Mucosa of descending colon (tissue), 3 donors: ENCODE measurements around the gene RAD9B. TPM values are rescaled to one million over a fixed set of nuclear protein-coding genes. Genes with fewer than 3 reads are reported as not detected.
"Not testable (repeated sequence)": the region's sequence is repeated elsewhere in the genome, so short reads cannot be mapped to it uniquely, and the experiment has no call there.

Experiments
- ATAC-seq: fragments of 200-7000 bp; cut with Tn5 transposase; one replicate; pipeline ENCODE4 v1.9.1; 2020; ENCODE audit warnings: mild to moderate bottlenecking, moderate library complexity
- DNase-seq, 3 donors: peaks; one replicate each; pipeline ENCODE4 v3.0.0-alpha.2; 2020
- H3K36me3 ChIP-seq: fragments of 200-600 bp; one replicate; pipeline ENCODE4 v1.8.0; 2021; ENCODE audit warnings: low read depth, mild to moderate bottlenecking
- H3K4me1 ChIP-seq: fragments of 200-600 bp; one replicate; pipeline ENCODE4 v1.8.0; 2021; ENCODE audit warnings: low read depth, mild to moderate bottlenecking
- H3K4me3 ChIP-seq: fragments of 200-600 bp; one replicate; pipeline ENCODE4 v1.8.0; 2021; ENCODE audit warnings: mild to moderate bottlenecking
- H3K9me3 ChIP-seq: fragments of 200-600 bp; one replicate; pipeline ENCODE4 v1.8.0; 2021; ENCODE audit warnings: mild to moderate bottlenecking
- intact Hi-C, 2 donors: fragments of 100-400 bp; cut with DNase I in 1 of 2; cut with micrococcal nuclease in 1 of 2; formaldehyde crosslinking; loops; one replicate each; pipeline versions ENCODE4 v1.11.0 to v1.11.1; 2022; cut with DNase I, micrococcal nuclease
- long read RNA-seq, 2 donors: library from polyadenylated mRNA; unstranded; transcript quantifications; one replicate each; pipeline ENCODE4 v2.0.0, GENCODE V29; 2019 to 2021
- total RNA-seq, 3 donors: library from RNA; stranded (reverse); fragmentation: NEBNext Ultra II Directional in 2 of 3; extraction: Animal tissue kit (Norgen Biotek cat#: 25700) in 2 of 3; gene quantifications; one replicate each; pipeline versions ENCODE4 v1.2.1 to v1.2.4, GENCODE V29; 2021 to 2023
- TF ChIP-seq, protein P1 (sequence below): fragments of 200-600 bp; IDR thresholded peaks from one replicate; pipeline ENCODE4 v1.8.0; 2022; ENCODE audit warnings: antibody characterized with exemption, mild to moderate bottlenecking
- donor health status: DM: no; HTN: no; CAD: no; lungs with moderate emphysema.
- donor health status: DM: no; HTN: no; CAD: no.
- donor health status: DM: no; HTN: yes; CAD: no.

The RAD9B gene
- 1 to 10 TPM in 1 of 3 donors, under 1 TPM in 2; 0.26 to 1.6 (median 0.53) TPM for total RNA-seq
- long read RNA-seq, donor 1, partial matches to known transcripts = 0 of 1 reads
- long read RNA-seq, donor 1, other reads (novel, unspliced or antisense) = 1 of 1 reads
- long read RNA-seq, donor 2 = 0 reads

DNA sequence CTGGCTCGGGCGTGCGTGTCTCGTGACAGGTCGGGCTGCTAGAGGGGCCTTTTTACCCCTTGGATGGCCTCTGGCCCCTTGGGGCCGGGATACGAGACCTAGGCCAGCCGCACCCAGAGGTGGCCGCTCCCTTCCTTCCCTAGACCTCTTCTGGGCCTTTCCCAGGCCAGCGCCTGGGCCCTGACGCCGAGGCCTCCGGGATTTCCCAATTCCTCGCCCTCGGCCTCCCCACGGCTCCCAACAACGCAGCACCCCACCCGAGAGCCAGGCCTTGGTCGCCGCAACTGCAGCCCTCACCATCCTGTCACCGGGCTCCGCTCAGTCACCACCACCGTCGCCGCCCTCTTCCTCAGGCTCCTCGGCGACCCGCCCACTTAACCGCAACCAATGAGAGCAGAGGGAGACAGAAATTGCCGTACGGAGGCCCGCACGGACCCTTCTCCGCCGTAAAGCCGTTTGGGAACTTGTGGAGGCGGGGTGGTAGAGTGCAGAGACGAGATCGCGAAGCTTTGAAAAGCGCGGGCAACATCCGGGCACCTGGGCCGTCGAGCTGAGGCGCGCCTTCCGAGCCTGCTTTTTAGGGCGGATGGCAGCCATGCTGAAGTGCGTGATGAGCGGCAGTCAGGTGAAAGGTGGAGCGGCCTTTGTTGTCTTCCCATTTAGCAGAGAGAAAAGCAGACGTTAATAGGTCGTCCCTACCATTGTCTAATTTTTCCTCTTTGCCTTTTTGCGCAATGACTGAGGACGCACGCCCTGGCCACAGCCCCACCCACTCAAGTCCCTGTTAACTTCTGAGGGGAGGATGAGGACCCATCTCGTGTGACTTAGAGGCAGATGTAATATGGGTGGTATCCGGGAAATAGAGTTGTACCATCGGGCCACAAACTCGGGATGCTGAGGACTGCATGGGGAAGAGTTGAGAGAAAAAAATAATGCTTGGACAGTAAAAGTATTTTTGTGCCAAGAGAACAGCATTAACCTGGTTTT lies at the start of gene RAD9B, which contains the start of gene VPS29:
Gene RAD9B (plus strand): TSS at position 580 of the 987 bp plus-strand sequence. CDS start 7 bp downstream, at position 587.
Gene VPS29 (minus strand): TSS at position 360 of the 987 bp plus-strand sequence. CDS start 60 bp downstream, at position 300.
- intact Hi-C loops = no loop called here
- peak within 1 kb of the TSS; percentile 86 for H3K4me3 ChIP-seq
- H3K9me3 ChIP-seq = no peaks in the 10 kb centered on the region
- peaks cover 13% of the 10 kb centered on the region for H3K4me1 ChIP-seq
- ATAC-seq (peak; percentile 99), DNase-seq (peak; percentile 99)
- TF ChIP-seq, protein P1, sequence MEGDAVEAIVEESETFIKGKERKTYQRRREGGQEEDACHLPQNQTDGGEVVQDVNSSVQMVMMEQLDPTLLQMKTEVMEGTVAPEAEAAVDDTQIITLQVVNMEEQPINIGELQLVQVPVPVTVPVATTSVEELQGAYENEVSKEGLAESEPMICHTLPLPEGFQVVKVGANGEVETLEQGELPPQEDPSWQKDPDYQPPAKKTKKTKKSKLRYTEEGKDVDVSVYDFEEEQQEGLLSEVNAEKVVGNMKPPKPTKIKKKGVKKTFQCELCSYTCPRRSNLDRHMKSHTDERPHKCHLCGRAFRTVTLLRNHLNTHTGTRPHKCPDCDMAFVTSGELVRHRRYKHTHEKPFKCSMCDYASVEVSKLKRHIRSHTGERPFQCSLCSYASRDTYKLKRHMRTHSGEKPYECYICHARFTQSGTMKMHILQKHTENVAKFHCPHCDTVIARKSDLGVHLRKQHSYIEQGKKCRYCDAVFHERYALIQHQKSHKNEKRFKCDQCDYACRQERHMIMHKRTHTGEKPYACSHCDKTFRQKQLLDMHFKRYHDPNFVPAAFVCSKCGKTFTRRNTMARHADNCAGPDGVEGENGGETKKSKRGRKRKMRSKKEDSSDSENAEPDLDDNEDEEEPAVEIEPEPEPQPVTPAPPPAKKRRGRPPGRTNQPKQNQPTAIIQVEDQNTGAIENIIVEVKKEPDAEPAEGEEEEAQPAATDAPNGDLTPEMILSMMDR = no peak
- H3K36me3 ChIP-seq = no peaks in the 10 kb centered on the region

DNA sequence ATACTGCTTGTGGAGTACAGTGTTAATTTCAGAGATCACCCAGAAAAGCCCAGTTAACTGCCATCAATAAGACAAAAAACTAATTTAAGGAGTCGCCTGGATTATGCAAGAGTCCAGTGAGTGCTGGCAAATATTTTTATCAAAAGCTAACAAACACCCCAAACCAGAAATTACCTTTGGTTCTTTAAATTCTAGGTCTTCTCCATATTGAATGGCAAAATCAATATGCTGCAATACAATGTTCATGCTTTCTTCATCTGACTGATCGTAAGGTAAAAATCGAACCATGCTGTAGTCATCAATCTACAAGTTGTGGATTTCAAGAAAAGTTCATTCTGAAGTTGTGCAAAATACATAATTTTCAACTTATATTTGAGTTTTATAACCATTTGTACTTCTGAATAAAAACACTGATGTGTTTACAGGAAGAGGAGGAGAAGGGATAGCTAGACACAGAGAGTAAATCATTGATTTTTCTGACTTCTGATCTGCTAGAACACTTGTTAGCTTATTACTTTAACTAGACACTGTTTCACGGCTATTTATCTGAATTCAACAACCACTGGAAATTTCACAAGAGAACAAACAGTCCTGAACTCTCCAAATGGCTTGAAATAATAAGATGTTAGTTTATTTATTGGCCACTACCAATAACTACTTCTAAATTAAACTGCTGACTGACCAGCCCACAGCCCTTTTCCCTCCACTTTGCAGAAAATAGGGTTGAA lies 48.4 kb upstream of the RAD9B start:
- no peaks in the 10 kb centered on the region for H3K36me3 ChIP-seq
- peaks cover 8% of the 10 kb centered on the region for H3K4me1 ChIP-seq
- no peak for ATAC-seq
- TF ChIP-seq, protein P1 = no peak
- intact Hi-C loops = loop anchor here in 1 of 2 donors (10.0 kb wide), 1 partner anchor 431 kb away; no protein-coding TSS in a partner anchor
- DNase-seq = no peak
- H3K9me3 ChIP-seq = no peaks in the 10 kb centered on the region
- no peak overlapping the region for H3K4me3 ChIP-seq

DNA sequence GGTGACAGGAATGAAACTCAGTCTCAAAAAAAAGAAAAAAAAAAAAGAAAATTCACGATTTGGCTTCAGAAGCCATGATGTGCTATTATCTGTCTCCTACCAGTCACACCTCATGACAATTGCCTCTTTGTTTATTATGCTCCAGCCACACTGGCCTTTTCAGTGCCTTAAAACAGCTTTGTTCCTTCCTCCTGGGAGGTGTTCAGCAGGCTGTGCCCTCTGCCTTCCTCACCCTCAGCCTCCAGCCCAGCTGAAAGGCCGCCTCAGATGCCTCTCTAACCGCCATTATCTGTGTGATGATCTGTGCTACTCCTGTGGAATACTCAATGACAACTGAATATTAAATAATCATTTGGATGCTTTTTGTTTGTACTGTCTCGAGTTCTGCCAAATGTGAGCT lies 43.4 kb upstream of the RAD9B start:
- H3K9me3 ChIP-seq = no peaks in the 10 kb centered on the region
- no peaks in the 10 kb centered on the region for H3K4me1 ChIP-seq
- DNase-seq = no peak
- intact Hi-C loops = loop anchor here in 1 of 2 donors (10.0 kb wide), 1 partner anchor 426 kb away; no protein-coding TSS in a partner anchor
- H3K36me3 ChIP-seq = no peaks in the 10 kb centered on the region
- ATAC-seq = no peak
- TF ChIP-seq, protein P1 = no peak
- H3K4me3 ChIP-seq = no peak overlapping the region

DNA sequence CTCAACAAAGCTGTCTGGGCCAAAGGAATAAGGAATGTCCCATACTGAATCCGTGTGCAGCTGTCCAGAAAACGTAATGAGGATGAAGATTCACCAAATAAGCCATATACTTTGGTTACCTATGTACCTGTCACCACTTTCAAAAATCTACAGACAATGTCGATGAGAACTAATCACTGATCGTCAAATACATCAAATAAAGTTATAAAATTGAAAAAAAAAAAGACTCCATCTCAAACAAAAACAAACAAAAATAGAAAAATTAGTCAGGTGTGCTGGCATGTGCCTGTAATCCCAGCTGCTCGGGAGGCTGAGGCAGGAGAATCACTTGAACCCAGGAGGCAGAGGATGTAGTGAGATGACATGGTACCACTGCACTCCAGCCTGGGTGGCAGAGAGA lies 40.9 kb upstream of the RAD9B start:
- H3K4me3 ChIP-seq, DNase-seq, ATAC-seq, intact Hi-C loops, H3K36me3 ChIP-seq, H3K9me3 ChIP-seq, H3K4me1 ChIP-seq: not testable (repeated sequence)

DNA sequence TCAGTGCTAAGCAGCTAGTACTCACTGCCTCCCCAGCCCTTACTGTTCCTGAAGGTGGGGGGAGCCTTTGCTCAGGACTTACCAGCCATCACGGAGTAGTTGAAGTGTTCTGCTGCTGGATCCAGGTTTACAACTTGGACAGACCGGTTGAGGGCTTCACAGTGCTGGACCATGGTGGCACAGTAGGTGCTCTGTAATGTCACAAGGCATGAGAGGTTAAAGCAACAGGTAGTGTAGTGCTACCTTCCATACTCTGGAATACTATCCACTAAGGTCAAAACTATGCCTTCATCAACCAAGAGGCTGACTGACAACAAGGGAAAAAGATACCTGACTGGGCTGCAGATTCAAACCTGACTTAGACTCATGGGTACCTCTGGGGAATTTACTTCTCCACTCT lies 37.1 kb upstream of the RAD9B start:
- TF ChIP-seq, protein P1 = no peak
- Histone ChIP-seq H3K9me3 (no peaks in the 10 kb centered on the region), H3K4me3 (no peak overlapping the region), H3K36me3 (no peaks in the 10 kb centered on the region), H3K4me1 (peaks cover 19% of the 10 kb centered on the region)
- ATAC-seq (no peak), DNase-seq (no peak)
- intact Hi-C loops = no loop called here

DNA sequence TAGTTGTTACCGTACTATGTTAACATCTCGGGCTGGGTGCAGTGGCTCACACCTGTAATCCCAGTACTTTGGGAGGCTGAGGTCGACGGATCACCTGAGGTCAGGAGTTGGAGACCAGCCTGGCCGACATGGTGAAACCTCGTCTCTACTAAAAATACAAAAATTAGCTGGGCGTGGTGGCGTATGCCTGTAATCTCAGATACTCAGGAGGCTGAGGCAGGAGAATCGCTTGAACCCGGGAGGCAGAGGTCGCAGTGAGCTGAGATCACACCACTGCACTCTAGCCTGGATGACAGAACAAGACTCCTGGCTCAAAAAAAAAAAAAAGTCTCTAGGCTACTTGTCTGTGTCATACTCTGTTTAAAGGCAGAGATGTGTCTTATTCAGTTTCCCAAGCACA lies 36.4 kb upstream of the RAD9B start:
- intact Hi-C loops, DNase-seq: not testable (repeated sequence)
- H3K4me1 ChIP-seq = peaks cover 19% of the 10 kb centered on the region

More for the DNA sequence above, 36.4 kb upstream of the RAD9B start:
- H3K9me3 ChIP-seq, H3K4me3 ChIP-seq, ATAC-seq, H3K36me3 ChIP-seq: not testable (repeated sequence)
